HG02970 (cell line): ENCODE data around the gene CWH43.
"Not testable (repeated sequence)": the region's sequence is repeated elsewhere in the genome, so short reads cannot be mapped to it uniquely, and the experiment has no call there.

Experiments
- ATAC-seq: cut with Tn5 transposase; IDR thresholded peaks from one replicate; pipeline ENCODE4 v1.9.1; 2021; ENCODE audit warnings: mild to moderate bottlenecking, moderate library complexity, moderate number of reproducible peaks; ENCODE audit not compliant: unreplicated experiment, low FRiP score

The CWH43 gene

DNA sequence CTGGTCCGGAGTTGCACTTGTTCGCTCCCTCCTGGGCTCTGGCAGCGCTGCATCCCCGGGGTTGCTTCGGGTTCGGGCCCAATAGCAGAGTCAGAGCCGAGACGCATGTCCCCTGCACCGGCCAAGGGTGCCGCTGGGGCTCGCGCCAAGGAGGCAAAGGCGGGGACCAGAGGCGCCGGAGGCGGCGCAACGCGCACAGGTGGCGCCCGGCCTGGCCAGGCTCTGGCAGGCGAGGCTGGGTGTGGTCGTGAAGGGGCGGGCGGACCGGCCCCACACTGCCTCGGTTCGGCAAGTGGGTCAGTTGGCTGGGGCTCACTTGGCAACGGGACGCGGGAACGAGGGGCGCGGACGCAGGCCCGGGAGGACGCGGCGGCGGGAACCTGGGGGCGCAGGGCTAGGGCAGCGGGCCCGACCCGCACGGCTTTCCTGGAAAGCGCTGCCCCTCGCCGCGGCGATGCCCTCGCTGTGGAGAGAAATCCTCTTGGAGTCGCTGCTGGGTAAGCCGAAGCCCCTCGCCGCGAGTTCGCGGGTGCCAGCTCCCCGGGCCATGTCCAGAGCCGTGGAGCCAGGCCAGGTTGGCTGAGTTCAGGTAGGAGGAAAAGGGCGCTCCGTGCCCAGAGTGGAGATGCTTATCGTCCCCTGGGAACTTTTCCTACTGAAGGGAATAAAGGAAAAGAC is at the start of gene CWH43:
TSS of gene CWH43 (plus strand) at position 300 of the 678 bp plus-strand sequence. CDS start at position 455, 155 bp downstream.
- ATAC-seq = no peak

DNA sequence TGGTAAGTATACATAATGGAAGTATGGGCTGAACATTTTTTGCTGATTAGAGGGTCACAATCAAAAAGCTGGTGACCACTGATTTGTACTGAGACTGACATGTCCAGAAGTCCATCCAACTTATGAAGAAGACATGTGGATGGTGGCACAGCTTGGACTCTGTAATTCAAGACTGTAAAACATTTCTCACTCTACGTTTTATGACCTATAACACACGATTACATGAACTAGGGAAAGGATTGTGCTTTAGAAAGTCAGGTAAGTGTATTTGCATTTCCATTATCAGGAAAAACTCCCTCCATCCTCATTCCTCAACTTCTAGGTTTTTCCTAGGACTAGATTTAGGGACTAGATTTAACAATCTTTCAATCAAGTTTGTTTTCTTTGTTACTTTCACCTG is 49.0 kb upstream of the CWH43 start:
- ATAC-seq = no peak

DNA sequence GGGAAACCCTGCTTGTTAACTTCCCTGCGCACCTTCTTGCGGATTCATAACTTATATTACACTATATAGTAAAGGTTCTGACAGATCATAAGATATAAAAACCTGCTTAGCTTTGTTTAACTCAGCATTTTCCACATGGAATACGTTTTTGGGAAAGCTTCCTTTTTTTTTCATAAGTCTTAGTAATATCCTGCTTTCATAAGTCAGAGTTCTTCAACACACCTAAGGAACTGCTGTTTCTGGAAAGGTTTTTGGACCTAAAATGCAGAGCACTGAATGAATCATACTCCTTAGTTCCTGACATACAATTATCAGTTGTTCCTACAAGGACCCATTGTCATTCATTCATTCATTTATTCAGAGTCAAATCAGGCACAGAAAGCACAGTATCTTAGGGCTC is 47.2 kb upstream of the CWH43 start:
- no peak for ATAC-seq

DNA sequence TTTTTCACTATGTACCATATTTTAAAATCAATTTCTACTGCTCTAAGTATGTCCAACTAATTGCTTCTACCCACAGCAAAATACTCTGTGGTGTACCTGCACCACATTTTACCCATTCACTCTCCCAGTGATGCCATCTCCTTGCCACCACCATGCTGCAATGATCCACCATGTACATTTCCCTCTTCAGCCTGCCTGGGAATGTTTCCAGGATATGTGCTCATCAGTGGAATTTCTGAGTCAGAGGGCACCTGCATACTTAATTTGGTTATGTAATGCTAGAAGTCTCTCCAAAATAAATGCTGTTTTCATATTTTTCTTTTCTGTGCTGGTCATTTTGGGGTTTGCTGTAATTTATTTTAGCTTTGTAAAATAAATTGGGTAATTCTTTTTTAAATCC is 46.3 kb upstream of the CWH43 start:
- no peak for ATAC-seq

DNA sequence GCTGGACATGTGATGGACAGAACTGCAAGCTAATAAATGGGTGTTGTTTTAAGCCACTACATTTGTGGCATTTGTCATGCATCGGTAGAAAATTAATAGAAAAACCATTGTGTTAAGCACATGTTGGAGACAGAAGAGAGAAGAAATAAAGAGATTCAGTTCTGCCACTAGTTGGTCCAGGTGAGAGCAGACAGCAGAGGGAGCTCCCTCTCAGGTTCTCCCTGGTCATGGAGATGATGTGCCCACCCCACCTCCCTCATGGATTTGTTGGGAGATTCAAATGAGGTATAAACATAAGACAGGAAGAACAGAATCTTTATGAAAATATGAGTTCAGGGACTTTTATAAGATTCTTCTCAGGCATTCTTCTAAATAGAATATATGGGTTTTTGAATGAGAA is 42.7 kb upstream of the CWH43 start:
- no peak for ATAC-seq

DNA sequence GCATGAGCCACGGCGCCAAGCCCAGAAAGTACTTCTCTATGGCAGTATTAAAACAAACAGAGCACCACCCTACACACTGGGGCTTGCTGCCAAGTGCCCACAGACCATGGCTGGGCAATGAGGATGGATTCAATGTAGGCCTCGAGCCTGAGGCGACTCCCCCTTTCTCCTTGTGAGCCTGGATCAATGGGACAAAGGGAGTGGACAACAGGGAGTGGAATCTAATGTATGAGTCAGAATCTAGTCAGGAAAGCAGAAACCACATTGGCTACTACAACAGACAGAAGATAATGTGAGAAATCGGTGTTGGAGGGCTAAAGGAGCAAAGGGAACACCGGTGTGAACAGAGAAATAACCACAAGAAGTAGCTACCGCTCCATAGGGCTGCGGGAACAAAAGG is 41.8 kb upstream of the CWH43 start:
- no peak for ATAC-seq

DNA sequence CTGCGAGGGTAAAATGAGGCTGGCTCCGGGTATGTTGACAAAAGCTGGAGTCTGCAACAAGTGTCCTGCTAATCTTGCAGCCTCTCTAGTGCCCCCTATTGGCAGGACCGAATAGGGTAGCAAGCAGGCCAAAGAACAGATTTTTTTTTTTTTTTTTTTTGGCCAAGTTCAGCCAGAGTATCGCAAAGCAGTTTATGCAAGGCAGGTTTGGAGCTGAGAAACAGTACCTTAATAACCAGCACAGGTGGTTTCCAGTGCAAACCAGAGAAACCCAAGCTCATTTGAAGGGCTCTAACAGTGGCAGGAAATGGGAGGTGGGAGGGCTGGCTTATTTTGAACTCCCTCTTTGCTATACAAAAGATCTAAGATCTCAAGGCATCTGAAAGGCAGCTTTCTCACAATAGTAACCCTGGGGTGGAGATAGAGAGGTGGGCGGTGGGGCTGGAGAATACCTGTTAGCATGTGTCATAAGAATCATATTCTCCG is 41.3 kb upstream of the CWH43 start:
- ATAC-seq = no peak

DNA sequence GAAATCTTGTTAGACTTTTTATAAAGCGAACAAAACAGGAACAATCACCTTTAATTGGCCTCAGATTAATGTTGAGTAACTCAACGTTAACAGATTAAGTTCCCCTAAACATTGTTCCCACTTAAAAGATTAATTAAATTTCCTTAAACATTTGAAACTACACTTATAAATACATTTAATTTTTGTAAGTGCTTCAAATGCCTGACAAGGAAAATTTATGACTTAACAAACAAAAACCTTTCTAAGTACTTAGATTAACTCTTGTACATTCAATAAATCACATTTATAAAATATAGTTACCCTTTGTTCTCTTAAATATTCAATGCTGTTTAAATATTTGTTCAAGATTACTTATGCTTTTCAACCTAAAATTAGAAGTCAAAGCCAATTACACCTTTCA is 40.1 kb upstream of the CWH43 start:
- no peak for ATAC-seq

DNA sequence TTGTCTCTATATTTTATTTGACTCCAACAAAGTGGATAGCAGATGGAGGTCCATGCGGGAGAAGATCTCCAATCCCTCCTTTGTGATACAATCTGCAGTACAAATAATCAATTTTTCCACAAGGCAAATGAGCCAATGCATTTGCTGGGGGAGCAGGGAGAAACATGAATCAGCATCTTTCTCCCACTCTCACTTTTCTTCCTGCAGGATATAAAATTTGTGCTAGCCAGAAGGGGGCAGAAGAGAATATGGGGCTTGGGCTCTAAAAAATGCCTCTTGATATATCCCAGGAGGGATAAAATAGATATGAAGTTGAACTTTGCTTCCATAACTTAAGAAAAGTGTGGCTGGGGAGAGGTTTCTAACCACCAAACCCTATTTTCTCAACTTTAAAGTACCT is 38.3 kb upstream of the CWH43 start:
- no peak for ATAC-seq

DNA sequence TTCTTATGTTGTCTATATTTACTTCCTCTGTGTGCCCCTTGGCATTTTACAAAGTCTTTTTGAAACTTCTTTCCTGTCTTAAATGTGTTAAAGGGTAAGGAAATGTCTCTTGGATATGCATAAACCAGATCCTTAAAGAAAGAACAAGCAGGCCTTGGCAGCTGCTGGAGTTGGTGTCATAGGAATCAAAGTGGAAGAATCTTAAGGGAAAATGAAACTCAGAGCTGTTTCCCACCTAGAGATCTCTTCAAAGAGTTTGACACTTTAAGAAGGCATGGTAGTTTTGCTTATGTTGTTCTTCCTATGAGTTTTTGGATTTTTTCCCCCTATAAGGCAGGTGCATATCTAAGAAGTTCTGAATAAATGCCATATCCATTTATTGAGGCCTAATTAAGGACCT is 37.0 kb upstream of the CWH43 start:
- no peak for ATAC-seq

DNA sequence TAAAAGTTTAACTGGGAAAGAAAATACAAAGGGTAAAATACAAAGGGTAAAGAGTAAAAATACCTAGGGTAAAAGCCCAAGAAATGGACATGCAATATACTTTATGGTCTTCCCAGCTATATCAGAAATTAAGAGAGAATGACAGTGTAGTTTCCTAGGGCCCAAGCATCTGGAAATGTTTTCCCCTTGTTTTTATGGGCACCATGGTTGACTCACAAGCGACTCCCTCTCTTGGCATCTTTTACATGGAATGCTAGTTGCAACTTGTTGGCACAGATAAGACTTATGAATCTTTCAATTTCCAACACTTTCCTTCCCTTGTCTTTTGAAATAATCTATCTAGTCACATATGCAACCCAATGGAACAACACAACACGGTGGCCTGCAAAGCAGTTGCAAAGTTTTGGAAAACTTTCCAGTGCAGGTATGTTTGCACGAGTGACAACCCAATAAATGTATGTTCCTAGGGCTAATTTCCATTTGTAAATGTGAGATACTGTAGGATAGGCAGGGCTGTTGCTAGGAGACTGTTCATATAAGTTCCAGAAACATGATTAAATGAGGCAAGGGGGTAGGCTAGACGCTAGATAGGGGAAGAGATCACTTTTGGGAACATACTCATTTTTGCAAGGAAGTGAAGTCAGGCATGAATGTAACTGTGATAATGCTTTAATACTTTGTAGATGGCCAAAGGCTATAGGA is 36.4 kb upstream of the CWH43 start:
- no peak for ATAC-seq

DNA sequence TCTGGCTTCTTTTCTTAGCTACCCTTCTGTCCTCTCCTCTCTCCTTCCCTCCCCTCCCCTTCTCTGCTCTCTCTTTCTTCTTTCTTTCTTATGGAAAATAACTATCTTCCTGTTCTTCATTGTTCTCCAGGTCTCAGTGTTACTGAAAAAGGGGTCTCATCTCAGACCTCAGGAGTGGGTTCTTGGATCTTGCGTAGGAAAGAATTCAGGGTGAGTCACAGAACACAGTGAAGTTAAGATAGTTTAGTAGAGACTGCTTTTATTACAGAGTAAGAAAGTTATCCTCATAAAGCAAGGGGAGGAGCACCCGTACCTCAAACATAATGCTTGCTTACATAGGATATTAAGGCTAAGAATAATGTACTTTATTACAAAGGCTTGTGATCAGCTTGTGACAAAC is 31.8 kb upstream of the CWH43 start:
- no peak for ATAC-seq

DNA sequence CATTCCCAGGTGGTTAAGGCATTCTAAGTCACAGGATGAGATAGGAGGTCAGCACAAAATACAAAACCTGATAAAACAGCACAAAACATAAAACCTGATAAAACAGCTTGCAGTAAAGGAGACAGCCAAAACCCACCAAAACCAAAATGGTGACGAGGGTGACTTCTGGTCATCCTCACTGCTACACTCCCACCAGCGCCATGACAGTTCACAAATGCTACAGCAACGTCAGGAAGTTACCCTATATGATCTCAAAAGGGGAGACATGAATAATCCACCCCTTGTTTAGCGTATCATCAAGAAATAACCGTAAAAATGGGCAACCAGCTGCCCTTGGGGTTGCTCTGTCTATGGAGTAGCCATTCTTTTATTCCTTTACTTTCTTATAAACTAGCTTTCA is 28.7 kb upstream of the CWH43 start:
- ATAC-seq = not testable (repeated sequence)

DNA sequence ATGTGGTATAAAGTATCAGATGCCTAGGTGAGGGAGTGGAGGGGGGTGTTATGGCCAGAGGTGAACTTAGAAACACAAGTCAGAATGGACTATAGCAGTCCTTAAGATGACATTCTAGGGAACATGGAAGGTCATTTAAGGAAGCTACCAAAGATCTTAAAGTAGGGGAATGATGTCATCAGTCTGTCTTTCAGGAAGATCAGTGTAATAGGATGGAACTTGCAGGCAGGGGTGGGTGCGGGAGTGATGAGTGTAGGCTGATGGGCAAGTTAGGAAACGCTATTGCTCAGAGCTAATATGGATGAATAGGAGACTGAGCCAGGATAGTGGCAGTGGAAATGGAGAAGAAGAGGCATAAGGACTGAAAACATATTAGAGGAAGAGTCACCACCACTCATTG is 27.5 kb upstream of the CWH43 start:
- ATAC-seq = no peak

DNA sequence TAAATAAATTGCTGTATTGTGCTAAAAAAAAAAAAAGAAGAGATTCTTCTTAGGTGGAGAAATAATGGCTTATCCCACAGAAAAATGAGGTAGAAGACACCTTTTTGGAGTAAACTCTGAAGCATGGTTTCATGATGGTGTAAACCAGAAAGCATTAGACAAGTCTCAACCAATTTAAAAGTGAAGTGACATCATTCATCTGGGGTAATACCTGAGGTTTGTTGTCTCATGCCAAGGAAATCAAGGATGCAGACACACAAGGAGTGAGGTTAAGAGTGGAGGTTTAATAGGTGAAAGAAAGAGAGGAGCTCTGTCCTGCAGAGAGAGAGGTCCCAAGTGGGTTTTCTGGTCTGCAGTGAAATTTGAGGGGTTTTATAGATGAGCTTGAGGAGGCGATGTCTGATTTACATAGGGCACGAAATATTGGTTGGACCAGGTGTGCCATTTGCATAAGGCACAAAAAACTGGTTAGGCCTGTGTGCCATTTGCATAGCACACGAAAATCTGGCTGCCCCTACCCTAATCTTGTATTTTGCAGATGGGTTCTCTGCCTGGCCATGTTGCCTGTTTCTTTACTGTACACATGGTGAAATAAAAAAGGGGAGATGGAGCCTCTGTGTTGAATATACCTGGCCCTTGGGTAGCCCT is 25.0 kb upstream of the CWH43 start:
- ATAC-seq = no peak

DNA sequence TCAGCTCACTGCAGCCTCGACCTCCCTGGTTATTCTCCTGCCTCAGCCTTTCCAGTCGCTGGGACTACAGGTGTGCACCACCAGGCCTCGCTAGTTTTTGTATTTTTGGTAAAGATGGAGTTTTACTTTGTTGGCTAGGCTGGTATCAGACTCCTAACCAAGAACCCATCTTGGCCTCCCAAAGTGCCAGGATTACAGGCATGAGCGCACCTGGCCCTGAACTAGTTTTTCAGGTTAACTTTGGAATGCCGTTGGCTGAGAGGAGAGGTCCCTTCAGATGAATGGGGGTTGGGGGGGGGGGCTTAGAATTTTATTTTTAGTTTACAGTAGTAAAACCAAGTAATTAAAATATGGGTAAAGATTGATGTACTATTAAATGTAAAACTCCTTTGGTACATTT is 23.4 kb upstream of the CWH43 start:
- no peak for ATAC-seq

DNA sequence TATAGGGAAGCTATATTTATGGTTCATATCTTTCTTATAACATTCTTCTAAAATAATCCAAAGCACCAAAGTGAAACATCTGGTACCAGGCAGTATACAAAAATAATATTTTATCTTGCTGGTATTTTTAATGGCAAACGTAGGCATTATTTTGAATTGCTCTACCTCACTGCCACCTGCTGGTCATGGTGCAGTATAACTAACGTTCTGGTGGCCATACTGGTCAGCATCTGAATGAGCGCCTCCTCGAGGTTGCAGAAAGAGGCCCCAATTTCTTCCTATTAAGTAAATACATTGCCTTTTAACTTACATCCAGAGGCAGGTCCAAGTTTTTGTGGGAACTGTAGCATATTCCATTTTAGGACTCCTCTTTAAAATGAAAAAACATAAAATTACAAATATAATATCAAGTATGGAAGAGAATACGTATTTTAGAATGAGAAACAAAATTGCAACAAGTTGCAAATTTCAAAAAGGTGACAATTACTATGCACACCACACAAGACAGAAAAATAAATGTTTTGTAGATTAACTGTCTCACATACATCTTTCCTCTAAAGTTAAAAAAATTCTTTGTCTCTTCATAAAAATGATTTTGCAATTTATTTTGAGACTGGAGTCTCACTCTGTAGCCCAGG is 22.9 kb upstream of the CWH43 start:
- peak; percentile 76 for ATAC-seq

DNA sequence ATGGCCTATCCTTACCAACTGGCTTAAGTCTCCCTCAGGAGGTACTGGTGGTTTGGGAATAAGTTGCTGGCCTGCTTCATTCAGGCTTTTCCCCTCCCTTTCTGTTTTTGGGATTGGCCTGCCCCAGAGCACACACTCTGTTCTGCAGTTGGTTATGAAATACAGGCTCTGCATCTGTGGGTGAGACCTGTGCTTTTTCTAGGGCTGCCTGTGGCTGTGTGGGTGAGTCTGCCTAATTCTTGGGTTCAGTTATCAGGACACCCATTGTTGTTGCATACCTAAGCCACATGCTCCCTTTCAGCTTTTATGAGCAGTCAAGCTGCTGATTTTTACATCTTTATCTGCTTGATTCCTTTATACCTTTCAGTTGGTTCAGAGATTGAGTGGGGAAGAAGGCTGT is 19.0 kb upstream of the CWH43 start:
- ATAC-seq = no peak

DNA sequence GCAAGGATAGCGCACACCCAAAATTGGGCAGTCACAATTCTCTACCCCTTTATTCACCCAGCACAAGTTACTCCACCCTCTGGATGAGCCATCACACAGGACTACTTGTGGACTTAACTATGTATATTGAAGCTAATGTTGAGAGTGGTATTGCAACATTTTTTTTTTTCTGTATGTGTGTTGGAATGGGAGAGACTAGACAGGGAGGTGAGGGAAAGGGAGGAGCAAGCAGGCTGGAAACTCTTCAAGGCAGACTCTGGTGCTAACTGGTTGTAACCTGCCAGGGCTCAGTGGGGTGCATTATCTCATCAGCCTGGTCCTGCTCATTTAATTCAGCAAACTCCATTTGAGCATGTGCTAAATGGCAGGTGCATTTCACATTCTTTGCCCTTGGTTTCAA is 18.4 kb upstream of the CWH43 start:
- ATAC-seq = no peak

DNA sequence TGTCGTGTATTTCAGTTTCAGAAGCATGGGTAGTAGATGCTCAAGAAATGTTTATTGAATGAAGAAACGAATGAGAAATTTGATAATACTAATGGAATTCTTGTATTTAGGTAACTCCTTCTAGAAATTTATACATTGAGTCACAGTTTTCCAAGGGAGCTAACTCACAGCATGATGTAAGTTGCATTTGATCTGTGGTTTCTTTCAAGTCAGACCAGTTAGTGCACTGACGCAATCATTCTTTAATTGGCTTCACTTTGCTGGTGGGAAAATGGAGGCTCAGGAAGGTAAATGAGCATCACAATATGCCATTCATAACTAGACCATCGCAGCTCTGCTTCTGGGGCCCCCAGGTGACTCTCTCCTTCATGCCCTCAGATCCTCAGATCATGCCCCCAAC is 17.3 kb upstream of the CWH43 start:
- ATAC-seq = no peak

DNA sequence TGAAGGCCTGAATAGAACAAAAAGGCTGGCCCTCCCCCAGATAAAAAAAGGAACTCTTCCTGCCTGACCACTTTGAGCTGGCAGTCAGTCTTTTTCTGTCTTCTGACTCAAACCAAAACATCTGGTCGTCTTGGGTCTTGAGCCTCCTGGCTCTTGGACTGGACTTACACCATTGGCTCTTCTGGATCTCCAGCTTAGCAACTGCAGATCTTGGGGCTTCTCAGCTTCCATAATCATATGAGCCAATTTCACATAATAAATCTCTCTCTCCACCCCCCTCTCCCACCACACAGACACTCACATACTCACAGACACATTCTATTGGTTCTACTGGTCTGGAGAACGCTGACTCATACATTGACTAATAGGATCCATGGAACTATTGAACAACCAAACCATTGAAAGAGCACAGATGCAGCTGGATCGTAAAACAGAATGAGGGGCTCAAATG is 15.6 kb upstream of the CWH43 start:
- ATAC-seq = no peak
